ENCODE results near the gene PLXNA1.

GRCh38 chr3:127014536-127015281 is 31.8 kb downstream of the PLXNA1 start:
- TF ChIP-seq CTCF (IDR thresholded peaks at IDR 0.05) (no peak), EP300 (IDR thresholded peaks at IDR 0.05) (no peak), POLR2A (IDR thresholded peaks at IDR 0.05) (no peak)

All from ovary (tissue), 3 donors.